ENCODE data around the gene CAND1.
A peak's percentile ranks its signal among the peaks of the same experiment; 100 is the strongest.

The CAND1 gene

GRCh38 chr12:67268896-67269632 is at the start of gene CAND1:
Gene CAND1, plus strand, starts transcription at chr12:67269358. Its CDS starts 360 bp downstream, at chr12:67269718.
- DNase-seq, result peak; percentile 85

GRCh38 chr12:67220065-67220464 is 49.1 kb upstream of the CAND1 start:
- DNase-seq, result peak; percentile 19

- no peak for DNase-seq
Observed at GRCh38 chr12:67222302-67222701, 46.9 kb upstream of the CAND1 start.

- DNase-seq, result no peak
Observed at GRCh38 chr12:67223225-67223624, 45.9 kb upstream of the CAND1 start.

GRCh38 chr12:67237231-67237630 is 31.9 kb upstream of the CAND1 start:
- DNase-seq, result no peak

GRCh38 chr12:67239061-67239460 is 30.1 kb upstream of the CAND1 start:
- DNase-seq, result no peak

GRCh38 chr12:67241482-67241881 is 27.7 kb upstream of the CAND1 start:
- DNase-seq, result no peak

GRCh38 chr12:67243260-67243659 is 25.9 kb upstream of the CAND1 start:
- no peak for DNase-seq

- no peak for DNase-seq
Observed at GRCh38 chr12:67245571-67245970, 23.6 kb upstream of the CAND1 start.

- DNase-seq, result no peak
Observed at GRCh38 chr12:67251012-67251411, 18.1 kb upstream of the CAND1 start.

GRCh38 chr12:67254372-67255026 is 14.7 kb upstream of the CAND1 start:
- DNase-seq, result no peak

- DNase-seq, result no peak
Observed at GRCh38 chr12:67256649-67257048, 12.5 kb upstream of the CAND1 start.

GRCh38 chr12:67263471-67263870 is 5.7 kb upstream of the CAND1 start:
- no peak for DNase-seq

- DNase-seq, result peak; percentile 91
Observed at GRCh38 chr12:67268335-67268895, 743 bp upstream of the CAND1 start.

- DNase-seq, result no peak
Observed at GRCh38 chr12:67269633-67270573, 745 bp downstream of the CAND1 start.

- no peak for DNase-seq
Observed at GRCh38 chr12:67270622-67271021, 1.5 kb downstream of the CAND1 start.

GRCh38 chr12:67271976-67272375 is 2.8 kb downstream of the CAND1 start:
- DNase-seq, result no peak

- no peak for DNase-seq
Observed at GRCh38 chr12:67274186-67274585, 5.0 kb downstream of the CAND1 start.

GRCh38 chr12:67275380-67275913 is 6.3 kb downstream of the CAND1 start:
- no peak for DNase-seq

- DNase-seq, result no peak
Observed at GRCh38 chr12:67276421-67276820, 7.3 kb downstream of the CAND1 start.

- DNase-seq, result no peak
Observed at GRCh38 chr12:67279637-67280036, 10.5 kb downstream of the CAND1 start.

- DNase-seq, result no peak
Observed at GRCh38 chr12:67280088-67280487, 10.9 kb downstream of the CAND1 start.

GRCh38 chr12:67280572-67280971 is 11.4 kb downstream of the CAND1 start:
- DNase-seq, result no peak
